Activated CD4-positive, alpha-beta T cell treated with anti-CD3 and anti-CD28 coated beads, Interleukin-2, amount 10 ng/mL, durations not matched to agents 24 days and 14 days (primary cell): ENCODE data around the gene SLC38A2. TPM values are rescaled to one million over a fixed set of nuclear protein-coding genes. Genes with fewer than 3 reads are reported as not detected.
"Not testable (repeated sequence)": the region's sequence is repeated elsewhere in the genome, so short reads cannot be mapped to it uniquely, and the experiment has no call there.

Experiments
- DNase-seq: peaks from one replicate; pipeline ENCODE4 v3.0.0; 2022
- H3K27ac Mint-ChIP-seq: one replicate; pipeline ENCODE4 v1.8.0; 2022; ENCODE audit warnings: mild to moderate bottlenecking, mixed read lengths
- H3K27me3 Mint-ChIP-seq: one replicate; pipeline ENCODE4 v1.8.0; 2022; ENCODE audit warnings: mixed read lengths
- H3K36me3 Mint-ChIP-seq: one replicate; pipeline ENCODE4 v1.8.0; 2022; ENCODE audit warnings: low read depth, mild to moderate bottlenecking, mixed read lengths
- H3K4me1 Mint-ChIP-seq: one replicate; pipeline ENCODE4 v1.8.0; 2021; ENCODE audit warnings: mixed read lengths
- H3K4me3 Mint-ChIP-seq: one replicate; pipeline ENCODE4 v1.8.0; 2022; ENCODE audit warnings: mild to moderate bottlenecking, moderate library complexity, mixed read lengths
- H3K9me3 Mint-ChIP-seq: one replicate; pipeline ENCODE4 v1.8.0; 2021; ENCODE audit warnings: mixed read lengths
- intact Hi-C: fragments of 100-400 bp; cut with micrococcal nuclease; formaldehyde crosslinking; loops from one replicate; pipeline ENCODE4 v1.15.1; 2023
- total RNA-seq: library from RNA; stranded (reverse); gene quantifications from 2 replicates; pipeline ENCODE4 v1.2.3, GENCODE V29; 2022

The SLC38A2 gene
- total RNA-seq, 1 donor from 2014 or later: 158 TPM

DNA sequence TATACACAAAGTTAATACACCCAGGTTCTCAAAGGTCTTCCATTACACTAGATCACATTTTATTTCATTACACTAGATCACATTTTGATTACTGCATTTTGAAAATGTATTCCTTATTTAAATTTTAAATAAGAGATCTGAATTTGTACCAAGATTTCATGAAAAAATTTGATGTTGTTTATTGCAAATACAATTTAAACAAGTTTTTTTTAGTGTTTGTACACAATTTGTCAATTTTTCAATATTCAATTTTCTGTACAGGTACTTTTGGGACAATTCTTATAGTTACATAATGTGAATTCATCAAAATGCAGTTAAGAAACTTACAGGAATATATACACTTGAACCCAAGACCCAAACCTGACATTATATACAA is 14.3 kb downstream of the SLC38A2 start:
- Mint-ChIP-seq H3K36me3 (peaks cover 45% of the 10 kb centered on the region), H3K4me3 (no peak overlapping the region), H3K9me3 (no peaks in the 10 kb centered on the region), H3K27me3 (no peaks in the 10 kb centered on the region), H3K27ac (no peak overlapping the region), H3K4me1 (peaks cover 39% of the 10 kb centered on the region)
- DNase-seq: no peak
- intact Hi-C loops: no loop called here

DNA sequence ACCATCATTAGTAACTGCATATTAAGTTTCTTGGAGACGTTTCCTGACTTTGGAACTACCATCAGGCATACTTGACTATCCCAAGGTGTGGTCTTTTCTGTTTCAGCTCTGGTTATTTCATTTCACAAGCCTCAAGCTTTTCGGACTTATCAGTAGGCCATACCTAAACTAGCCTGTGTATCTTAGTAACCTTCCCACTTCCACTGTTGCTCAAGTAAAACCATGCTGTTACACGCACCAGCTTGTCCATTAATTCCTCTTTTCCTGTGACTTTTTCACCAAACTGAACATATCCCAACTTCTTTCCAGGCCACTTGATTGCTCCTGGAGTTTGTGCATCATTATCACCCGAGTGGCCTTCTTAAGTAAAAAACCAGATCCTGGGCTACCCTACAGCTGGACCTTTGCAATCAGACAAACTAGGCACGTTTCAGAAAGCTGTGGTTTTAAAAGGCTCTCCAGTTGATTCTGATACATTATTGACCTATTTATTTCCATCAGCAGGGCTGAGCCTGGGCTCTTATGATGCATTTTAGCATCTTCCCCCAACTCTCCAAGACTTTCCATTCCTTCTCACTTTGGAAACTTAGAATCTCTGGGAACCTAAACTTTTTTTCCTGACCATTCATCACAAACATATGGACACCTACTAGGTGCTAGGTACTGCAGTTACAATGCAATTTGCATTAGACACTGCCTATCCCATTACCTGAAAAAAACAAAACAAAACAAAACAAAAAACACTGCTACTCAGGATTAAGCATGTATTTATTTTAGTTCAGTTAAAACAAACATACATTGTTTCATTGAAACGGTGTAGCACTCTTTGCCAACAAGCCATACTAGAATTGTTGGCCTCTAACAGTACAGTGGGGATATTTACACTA is 14.9 kb downstream of the SLC38A2 start:
- Mint-ChIP-seq H3K9me3 (no peaks in the 10 kb centered on the region), H3K4me3 (no peak overlapping the region), H3K36me3 (peaks cover 39% of the 10 kb centered on the region), H3K27ac (peak overlapping the region; percentile 13), H3K4me1 (peaks cover 33% of the 10 kb centered on the region), H3K27me3 (no peaks in the 10 kb centered on the region)
- no peak for DNase-seq
- intact Hi-C loops: no loop called here

DNA sequence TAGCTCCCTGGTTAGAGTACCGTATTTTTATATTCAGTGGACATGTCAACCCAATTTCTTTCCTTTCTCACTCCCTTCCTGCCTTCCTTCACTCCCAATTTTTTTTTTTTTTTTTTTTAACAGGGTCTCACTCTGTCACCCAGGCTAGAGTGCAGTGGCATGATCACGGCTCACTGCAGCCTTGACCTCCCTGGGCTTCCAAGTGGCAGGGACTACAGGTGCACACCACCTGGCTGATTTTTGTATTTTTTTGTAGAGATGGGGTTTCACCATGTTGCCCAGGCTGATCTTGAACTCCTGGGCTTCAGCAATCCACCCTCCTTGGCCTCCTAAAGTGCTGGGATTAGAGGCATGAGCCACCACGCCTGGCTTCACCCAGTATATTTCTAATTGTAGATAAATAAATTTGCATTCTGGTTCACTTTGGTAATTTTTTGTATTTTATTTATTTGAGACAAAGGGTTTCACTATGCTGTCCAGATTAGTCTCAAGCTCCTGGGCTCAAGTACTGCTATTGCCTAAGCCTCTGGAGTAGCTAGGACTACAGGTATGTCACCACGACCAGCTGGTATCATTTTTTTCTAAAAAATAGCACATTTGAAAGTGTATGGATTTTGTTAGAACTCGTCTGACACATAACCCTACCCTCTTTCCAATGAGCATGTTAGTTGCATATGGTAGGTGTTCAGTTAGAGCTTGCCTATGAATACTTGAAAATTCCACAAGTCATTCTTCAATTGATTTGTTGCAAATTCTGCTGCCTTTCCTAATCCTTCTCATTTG is 15.7 kb downstream of the SLC38A2 start:
- Mint-ChIP-seq H3K27me3 (no peaks in the 10 kb centered on the region), H3K36me3 (peaks cover 32% of the 10 kb centered on the region), H3K27ac (peak overlapping the region; percentile 13), H3K4me3 (no peak overlapping the region), H3K9me3 (no peaks in the 10 kb centered on the region), H3K4me1 (peaks cover 29% of the 10 kb centered on the region)
- DNase-seq: peak; percentile 56
- intact Hi-C loops: no loop called here

DNA sequence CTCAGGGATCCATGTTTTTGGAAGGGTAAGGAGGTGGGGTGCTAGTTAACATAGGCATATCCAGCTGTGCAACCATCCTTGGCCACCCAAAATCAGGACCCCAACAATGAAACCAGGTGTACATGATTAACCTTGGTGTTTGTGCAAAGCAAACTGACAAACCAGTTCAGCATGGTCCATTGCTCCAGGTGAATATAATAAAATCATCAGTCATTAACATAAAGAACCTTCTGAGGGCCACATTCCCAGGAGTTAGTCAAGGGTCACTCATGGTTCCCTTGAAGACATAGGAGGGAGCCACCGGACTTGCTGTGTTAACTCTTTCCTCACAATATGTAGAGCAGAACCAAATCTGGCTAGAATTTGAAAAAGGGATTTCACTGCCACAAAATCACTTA is 17.8 kb downstream of the SLC38A2 start:
- Mint-ChIP-seq H3K4me1 (peaks cover 13% of the 10 kb centered on the region), H3K9me3 (no peaks in the 10 kb centered on the region), H3K36me3 (peaks cover 15% of the 10 kb centered on the region), H3K4me3 (no peak overlapping the region), H3K27me3 (no peaks in the 10 kb centered on the region), H3K27ac (no peak overlapping the region)
- intact Hi-C loops: no loop called here
- DNase-seq: no peak

DNA sequence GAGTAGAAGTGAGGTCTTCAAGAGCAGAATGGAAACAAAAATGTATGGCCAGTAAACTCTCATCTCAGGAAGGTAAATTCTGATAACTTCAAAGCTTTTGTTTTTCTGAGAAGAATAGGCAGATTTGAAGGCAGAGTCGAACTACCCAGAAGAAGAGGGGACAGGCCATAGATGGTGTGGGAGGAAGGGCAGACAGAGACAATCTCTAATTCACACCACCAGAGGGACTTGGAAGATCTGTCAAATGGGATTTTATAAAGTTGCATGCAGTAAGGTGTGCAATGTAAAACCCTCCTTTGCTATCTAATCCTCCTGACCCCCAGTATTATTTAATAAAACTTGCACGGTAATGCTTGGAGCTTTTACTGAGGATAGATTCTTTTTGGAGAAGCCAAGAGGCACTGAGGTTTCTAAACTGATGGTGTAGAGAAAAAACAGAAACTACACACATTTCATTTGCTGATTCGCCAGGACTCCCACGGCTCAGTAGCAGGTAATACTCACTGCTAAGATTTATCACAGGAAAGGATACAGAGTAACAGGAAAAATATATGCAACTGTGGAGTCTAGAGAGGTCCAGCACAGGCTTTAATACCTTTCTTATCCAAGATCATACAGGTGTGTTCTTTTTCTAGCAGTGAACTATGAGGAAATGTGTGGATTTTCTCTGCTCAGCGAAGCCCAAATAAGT is 18.3 kb downstream of the SLC38A2 start:
- Mint-ChIP-seq H3K36me3 (peaks cover 10% of the 10 kb centered on the region), H3K4me3 (no peak overlapping the region), H3K27ac (no peak overlapping the region), H3K4me1 (peaks cover 18% of the 10 kb centered on the region), H3K27me3 (no peaks in the 10 kb centered on the region), H3K9me3 (no peaks in the 10 kb centered on the region)
- intact Hi-C loops: no loop called here
- no peak for DNase-seq

DNA sequence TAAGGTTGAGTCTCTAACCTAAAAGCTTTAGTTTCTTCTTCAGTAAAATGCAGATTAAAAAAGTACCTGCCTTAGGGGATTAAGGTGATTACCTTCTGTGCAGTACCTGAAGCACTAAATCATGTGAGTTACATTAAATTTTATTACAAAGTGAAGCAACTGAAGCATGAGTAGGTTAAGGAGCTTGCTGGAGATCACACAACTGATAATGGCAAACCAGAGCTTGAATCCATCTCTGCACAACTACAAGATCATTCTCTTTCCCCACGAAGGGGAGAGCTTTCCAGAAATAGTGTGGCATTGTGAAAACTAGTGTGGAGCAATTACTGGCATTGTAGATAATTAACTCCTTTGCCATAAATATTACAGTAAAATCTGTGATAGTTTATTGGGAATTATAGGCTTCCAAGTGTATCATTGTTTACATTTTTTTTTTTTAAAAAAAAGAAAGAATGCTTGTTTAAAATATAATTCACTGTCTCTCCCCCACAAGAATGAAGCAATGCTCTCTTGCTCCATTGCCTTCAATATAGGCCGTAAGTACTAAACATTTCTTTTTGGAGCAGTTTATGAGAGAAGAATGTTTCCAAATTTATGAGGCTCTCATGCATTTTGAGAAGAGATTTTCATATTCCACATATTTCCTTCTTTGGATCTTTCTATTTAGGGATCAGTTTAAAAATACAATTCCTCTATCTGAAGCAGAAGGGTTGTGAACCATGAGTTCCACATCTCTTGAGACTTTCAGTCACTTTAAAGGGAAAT is 20.5 kb downstream of the SLC38A2 start:
- DNase-seq: no peak
- Mint-ChIP-seq H3K4me3 (no peak overlapping the region), H3K27ac (no peak overlapping the region), H3K36me3 (no peaks in the 10 kb centered on the region), H3K27me3 (no peaks in the 10 kb centered on the region), H3K9me3 (peaks cover 3% of the 10 kb centered on the region), H3K4me1 (peaks cover 20% of the 10 kb centered on the region)
- intact Hi-C loops: no loop called here

DNA sequence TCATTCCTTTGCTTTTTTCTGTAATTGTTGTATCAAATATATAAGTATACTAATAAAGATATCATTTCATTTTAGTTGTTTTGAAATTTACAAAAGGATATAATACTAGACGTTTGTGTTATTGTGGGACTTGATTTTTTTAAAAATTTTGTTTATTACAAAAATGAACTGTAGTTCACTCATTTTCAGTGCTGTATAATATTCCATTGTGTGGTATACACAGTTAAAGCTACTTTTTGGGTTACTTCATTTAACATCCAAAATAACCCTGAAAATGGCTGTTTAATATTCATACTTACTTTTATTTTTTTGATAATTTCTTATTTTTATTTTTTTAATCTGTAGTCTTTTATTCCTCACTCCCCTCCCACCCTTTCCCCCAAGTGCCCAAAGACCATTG is 21.4 kb downstream of the SLC38A2 start:
- intact Hi-C loops: no loop called here
- Mint-ChIP-seq H3K4me1 (peaks cover 20% of the 10 kb centered on the region), H3K4me3 (no peak overlapping the region), H3K27me3 (no peaks in the 10 kb centered on the region), H3K36me3 (no peaks in the 10 kb centered on the region), H3K27ac (no peak overlapping the region), H3K9me3 (peaks cover 3% of the 10 kb centered on the region)
- no peak for DNase-seq

DNA sequence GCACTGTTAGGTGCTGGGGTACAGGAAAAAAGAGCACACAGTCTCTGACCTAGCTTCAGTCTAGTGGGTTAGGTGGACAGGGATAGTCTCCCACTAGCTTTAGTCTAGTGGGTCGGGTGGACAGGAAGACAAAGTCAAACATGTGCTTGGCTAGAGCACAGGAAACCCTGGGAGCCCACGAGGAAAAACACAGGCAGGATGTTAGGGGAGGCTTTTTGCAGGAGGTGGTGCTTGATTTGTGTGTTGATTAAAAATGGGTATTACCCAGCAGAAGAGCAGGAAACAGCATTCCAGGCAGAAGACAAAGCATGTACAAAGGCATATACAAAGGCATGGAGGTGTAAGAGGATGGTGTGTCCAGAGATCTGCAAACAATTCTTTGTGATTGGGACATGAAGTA is 23.3 kb downstream of the SLC38A2 start:
- H3K36me3 Mint-ChIP-seq: no peaks in the 10 kb centered on the region
- no peak for DNase-seq
- H3K9me3 Mint-ChIP-seq: peaks cover 3% of the 10 kb centered on the region
- peaks cover 15% of the 10 kb centered on the region for H3K4me1 Mint-ChIP-seq
- H3K4me3 Mint-ChIP-seq: no peak overlapping the region
- no peak overlapping the region for H3K27ac Mint-ChIP-seq
- H3K27me3 Mint-ChIP-seq: no peaks in the 10 kb centered on the region
- intact Hi-C loops: no loop called here

DNA sequence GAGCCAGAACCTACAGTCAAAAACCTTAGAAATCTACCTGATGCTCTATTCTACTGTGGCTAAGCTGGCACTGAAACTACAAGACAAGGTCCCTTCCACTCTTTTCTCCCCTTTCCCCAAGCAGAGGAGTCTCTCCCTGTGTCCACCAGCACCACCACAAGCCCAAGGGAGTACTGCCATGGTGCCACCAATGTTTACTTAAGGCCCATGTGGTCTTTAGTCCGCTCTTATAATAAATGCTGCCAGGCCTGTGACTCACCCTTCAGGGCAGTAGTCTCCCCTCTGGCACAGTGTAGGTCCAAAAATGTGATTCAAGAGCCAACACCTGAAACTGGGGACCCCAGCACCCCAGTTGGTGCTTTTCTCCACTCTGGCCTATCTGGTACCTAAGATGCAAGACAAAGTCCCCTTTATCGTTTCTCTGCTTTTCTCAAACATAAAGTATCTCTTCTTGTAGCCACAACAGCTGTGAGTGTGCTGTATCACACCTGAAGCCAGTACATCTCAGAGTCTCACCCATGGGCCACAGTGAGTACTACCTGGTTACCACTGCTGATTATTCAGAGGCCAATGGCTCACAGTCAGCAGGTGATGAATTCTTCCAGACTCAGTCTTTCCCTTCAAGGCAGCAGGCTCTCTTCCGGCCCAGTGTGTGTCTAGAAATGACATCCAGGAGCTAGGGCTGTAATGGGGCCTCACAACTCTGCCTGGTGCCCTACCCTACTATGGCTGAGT is 29.3 kb downstream of the SLC38A2 start:
- no peak overlapping the region for H3K4me3 Mint-ChIP-seq
- intact Hi-C loops: loop anchor here (5.0 kb wide), 1 partner anchor 334 kb away; no protein-coding TSS in a partner anchor
- no peaks in the 10 kb centered on the region for H3K4me1 Mint-ChIP-seq
- H3K27me3 Mint-ChIP-seq: peaks cover 20% of the 10 kb centered on the region
- peaks cover 4% of the 10 kb centered on the region for H3K9me3 Mint-ChIP-seq
- no peak for DNase-seq
- H3K36me3 Mint-ChIP-seq: no peaks in the 10 kb centered on the region
- no peak overlapping the region for H3K27ac Mint-ChIP-seq

DNA sequence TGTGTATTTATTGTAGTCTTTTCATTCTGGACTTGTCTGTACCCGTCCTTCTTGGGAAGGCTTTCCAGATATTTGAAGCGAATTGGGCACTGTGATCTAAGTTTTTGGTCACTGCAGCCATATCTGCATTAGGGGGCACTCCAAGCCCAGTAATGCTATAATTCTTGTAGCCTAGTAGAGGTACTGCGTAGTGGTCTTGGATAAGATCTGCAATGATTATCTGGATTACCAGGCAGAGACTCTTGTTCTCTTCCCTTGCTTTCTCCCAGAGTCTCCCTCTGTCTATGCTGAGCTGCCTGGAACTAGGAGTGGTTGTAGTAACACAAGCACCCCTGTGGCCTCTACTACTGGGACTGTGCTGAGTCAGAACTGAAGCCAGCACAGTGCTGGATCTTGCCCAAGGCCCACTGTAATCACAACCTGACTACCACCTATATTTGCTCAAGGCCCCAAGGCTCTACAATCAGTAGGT is 30.0 kb downstream of the SLC38A2 start:
- Mint-ChIP-seq H3K4me1 (no peaks in the 10 kb centered on the region), H3K9me3 (peaks cover 4% of the 10 kb centered on the region), H3K27ac (no peak overlapping the region), H3K36me3 (no peaks in the 10 kb centered on the region), H3K4me3 (no peak overlapping the region), H3K27me3 (peaks cover 20% of the 10 kb centered on the region)
- intact Hi-C loops: loop anchor here (1.0 to 5.0 kb wide), 2 partner anchors 335 to 642 kb away; no protein-coding TSS in a partner anchor
- DNase-seq: peak; percentile 76

DNA sequence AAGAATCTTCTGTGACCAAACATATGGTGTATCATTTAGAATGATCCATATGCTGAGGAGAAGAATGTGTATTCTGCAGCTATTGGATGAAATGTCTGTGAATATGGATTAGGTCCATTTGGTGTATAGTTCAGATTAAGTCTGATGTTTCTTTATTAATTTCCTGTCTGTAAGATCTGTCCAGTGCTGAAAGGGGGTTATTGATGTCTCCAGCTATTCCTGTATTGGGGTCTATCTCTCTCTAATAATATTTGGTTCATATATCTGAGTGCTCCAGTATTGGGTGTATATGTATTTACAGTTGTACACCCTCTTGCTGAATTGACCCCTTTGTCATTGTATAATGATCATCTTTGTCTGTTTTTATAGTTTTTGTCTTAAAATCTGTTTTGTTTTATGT is 33.5 kb downstream of the SLC38A2 start:
- Mint-ChIP-seq H3K4me1 (no peaks in the 10 kb centered on the region), H3K9me3 (peaks cover 16% of the 10 kb centered on the region), H3K27ac (no peak overlapping the region), H3K27me3 (peaks cover 22% of the 10 kb centered on the region), H3K4me3 (no peak overlapping the region), H3K36me3 (no peaks in the 10 kb centered on the region)
- intact Hi-C loops: no loop called here
- no peak for DNase-seq

DNA sequence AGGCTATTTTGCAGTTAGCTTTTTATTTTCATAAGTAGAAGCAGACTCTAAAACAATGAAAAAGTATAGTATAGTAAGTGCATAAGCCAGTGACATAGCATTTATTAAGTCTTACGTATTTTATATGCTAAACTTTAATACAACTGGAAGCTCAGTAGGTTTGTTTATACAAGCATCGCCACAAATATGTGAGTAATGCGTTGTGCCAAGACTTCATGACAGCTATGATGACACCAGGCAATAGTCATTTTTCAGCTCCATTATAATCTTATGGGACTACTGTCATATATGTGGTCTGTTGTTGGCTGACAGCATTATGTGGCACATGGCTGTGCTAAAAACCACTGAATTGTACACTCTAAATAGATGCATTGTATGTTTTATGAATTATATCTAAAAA is 40.3 kb downstream of the SLC38A2 start:
- peaks cover 4% of the 10 kb centered on the region for H3K27me3 Mint-ChIP-seq
- intact Hi-C loops: no loop called here
- peaks cover 1% of the 10 kb centered on the region for H3K36me3 Mint-ChIP-seq
- no peak overlapping the region for H3K4me3 Mint-ChIP-seq
- peaks cover 26% of the 10 kb centered on the region for H3K9me3 Mint-ChIP-seq
- no peak for DNase-seq
- H3K27ac Mint-ChIP-seq: no peak overlapping the region
- no peaks in the 10 kb centered on the region for H3K4me1 Mint-ChIP-seq

DNA sequence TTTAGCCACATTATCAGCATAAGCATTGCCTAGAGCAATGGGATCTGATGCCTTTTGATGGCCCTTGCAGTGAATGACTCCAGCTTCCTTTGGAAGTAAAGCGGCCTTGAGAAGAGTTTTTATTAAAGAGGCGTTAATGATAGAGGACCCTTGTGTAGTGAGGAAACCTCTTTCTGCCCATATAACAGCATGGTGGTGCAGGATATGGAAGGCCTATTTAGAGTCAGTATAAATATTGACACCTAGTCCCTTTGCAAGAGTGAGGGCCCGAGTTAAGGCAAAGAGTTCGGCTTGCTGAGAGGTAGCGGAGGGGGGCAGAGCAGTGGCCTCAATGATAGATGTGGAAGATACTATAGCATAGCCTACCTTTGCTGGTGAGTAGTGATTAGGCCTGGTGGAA is 47.5 kb downstream of the SLC38A2 start:
- H3K4me1 Mint-ChIP-seq, H3K36me3 Mint-ChIP-seq, H3K4me3 Mint-ChIP-seq, H3K9me3 Mint-ChIP-seq, DNase-seq, H3K27ac Mint-ChIP-seq, intact Hi-C loops, H3K27me3 Mint-ChIP-seq: not testable (repeated sequence)
